Fibroblast of lung (primary cell): ENCODE measurements around the gene SNAP91. TPM values are rescaled to one million over a fixed set of nuclear protein-coding genes. Genes with fewer than 3 reads are reported as not detected.
"Not testable (repeated sequence)": the region's sequence is repeated elsewhere in the genome, so short reads cannot be mapped to it uniquely, and the experiment has no call there.

Experiments used
- DNase-seq, 2 donors: peaks; one replicate each; pipeline versions ENCODE4 v3.0.0 to v3.0.0-alpha.2; 2010; ENCODE audit warnings: low read depth in 2 of 2
- H2AFZ ChIP-seq: 2 replicates; pipeline ENCODE4 v1.5.1; 2012; ENCODE audit warnings: low read length, control low read depth, inconsistent platforms
- H3K27ac ChIP-seq: 2 replicates; pipeline ENCODE4 v1.5.1; 2011; ENCODE audit warnings: low read length, control low read depth; ENCODE audit not compliant: insufficient read depth
- H3K27me3 ChIP-seq: 2 replicates; pipeline ENCODE4 v1.5.1; 2011; ENCODE audit warnings: mild to moderate bottlenecking, low read length; ENCODE audit not compliant: control insufficient read depth, insufficient read depth
- H3K36me3 ChIP-seq: 2 replicates; pipeline ENCODE4 v1.5.1; 2011; ENCODE audit warnings: low read length; ENCODE audit not compliant: control insufficient read depth, insufficient read depth
- H3K4me1 ChIP-seq: 2 replicates; pipeline ENCODE4 v1.5.1; 2011; ENCODE audit warnings: low read length; ENCODE audit not compliant: control insufficient read depth, insufficient read depth; ENCODE audit errors: extremely low read depth
- H3K4me2 ChIP-seq: 2 replicates; pipeline ENCODE4 v1.5.1; 2011; ENCODE audit warnings: low read length, control low read depth; ENCODE audit not compliant: insufficient read depth; ENCODE audit errors: extremely low read depth
- H3K4me3 ChIP-seq, 4 experiments: fragments of 200-600 bp in 1 of 4; sonication (generic) in 1 of 4; replicated peaks in 1 of 4; 2 replicates each; pipeline ENCODE4 v1.5.1; 2011 to 2016; ENCODE audit warnings: low read length in 4 of 4, low read depth in 3 of 4, mild to moderate bottlenecking in 3 of 4, control low read depth in 2 of 4, inconsistent platforms in 1 of 4, mixed read lengths in 1 of 4; ENCODE audit not compliant: insufficient read depth in 1 of 4; ENCODE audit errors: control extremely low read depth in 1 of 4
- H3K79me2 ChIP-seq: 2 replicates; pipeline ENCODE4 v1.5.1; 2012; ENCODE audit warnings: mild to moderate bottlenecking, low read length, inconsistent platforms; ENCODE audit not compliant: control insufficient read depth, insufficient read depth
- H3K9ac ChIP-seq: 2 replicates; pipeline ENCODE4 v1.5.1; 2011; ENCODE audit warnings: mild to moderate bottlenecking, low read length, control low read depth; ENCODE audit not compliant: insufficient read depth
- H3K9me3 ChIP-seq: 2 replicates; pipeline ENCODE4 v1.5.1; 2012; ENCODE audit warnings: low read depth, low read length; ENCODE audit not compliant: control insufficient read depth, insufficient read depth
- H4K20me1 ChIP-seq: 2 replicates; pipeline ENCODE4 v1.5.1; 2011; ENCODE audit warnings: low read length; ENCODE audit not compliant: control insufficient read depth, insufficient read depth; ENCODE audit errors: extremely low read depth
- EZH2 ChIP-seq: IDR thresholded peaks from 2 replicates; pipeline ENCODE4 v1.5.1; 2012; ENCODE audit warnings: low read length, control low read depth, mild to moderate bottlenecking; ENCODE audit errors: missing control alignments
- polyA plus RNA-seq, 2 donors: library from polyadenylated mRNA; depleted of rRNA in 1 of 2; stranded (reverse) in 1 of 2; unstranded in 1 of 2; fragments of >200 nt; gene quantifications; 2 replicates each; pipeline ENCODE4 v1.2.1, GENCODE V29; 2011 to 2012; ENCODE audit warnings: missing spikeins in 1 of 2
- total RNA-seq: library from RNA; depleted of rRNA; stranded (reverse); fragments of >200 nt; gene quantifications from 2 replicates; pipeline ENCODE4 v1.2.1, GENCODE V29; 2014
- TF ChIP-seq, protein P1 (sequence below), 2 donors: IDR thresholded peaks in 1 of 2; conservative IDR thresholded peaks in 1 of 2; 1 replicate in 1 of 2; 2 replicates in 1 of 2; pipeline ENCODE4 v1.5.1; 2011 to 2012; ENCODE audit warnings: low read length in 2 of 2, control low read depth in 1 of 2, inconsistent platforms in 1 of 2, low read depth in 1 of 2, mild to moderate bottlenecking in 1 of 2

SNAP91 gene
- total and polyA plus RNA-seq, 2 donors (not counting 1 experiment from before 2014, with no cell fraction given), result 0.02 to 0.17 TPM

DNA sequence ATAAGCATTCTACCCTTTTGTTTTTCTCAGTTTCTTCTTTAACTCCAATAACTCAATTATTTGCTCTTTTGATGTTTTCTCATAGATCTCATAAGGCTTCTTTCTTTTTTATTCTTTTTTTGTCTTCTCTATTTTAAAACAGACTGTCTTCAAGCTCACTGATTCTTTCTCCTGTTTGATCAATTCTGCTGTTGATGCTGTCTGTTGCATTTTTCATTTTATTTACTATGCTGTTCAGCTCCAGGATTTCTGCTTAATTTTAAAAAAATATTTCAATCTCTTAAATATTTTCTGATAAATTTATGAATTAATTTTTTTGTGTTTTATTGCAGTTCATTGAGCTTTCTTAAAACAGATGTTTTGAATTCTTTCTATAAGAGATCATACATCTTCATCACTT is 48.1 kb upstream of the SNAP91 start:
- H3K27ac ChIP-seq, result no peak overlapping the region
- no peaks in the 10 kb centered on the region for H3K27me3 ChIP-seq
- no peak overlapping the region for H3K4me2 ChIP-seq
- no peaks in the 10 kb centered on the region for H3K36me3 ChIP-seq
- no peaks in the 10 kb centered on the region for H3K4me1 ChIP-seq
- H3K79me2 ChIP-seq, result no peaks in the 10 kb centered on the region
- DNase-seq, result no peak
- no peaks in the 10 kb centered on the region for H4K20me1 ChIP-seq
- no peaks in the 10 kb centered on the region for H3K9me3 ChIP-seq
- no peak overlapping the region for H2AFZ ChIP-seq
- no peak overlapping the region for H3K4me3 ChIP-seq
- H3K9ac ChIP-seq, result no peak overlapping the region
- TF ChIP-seq EZH2, result no peak
- TF ChIP-seq, protein P1, sequence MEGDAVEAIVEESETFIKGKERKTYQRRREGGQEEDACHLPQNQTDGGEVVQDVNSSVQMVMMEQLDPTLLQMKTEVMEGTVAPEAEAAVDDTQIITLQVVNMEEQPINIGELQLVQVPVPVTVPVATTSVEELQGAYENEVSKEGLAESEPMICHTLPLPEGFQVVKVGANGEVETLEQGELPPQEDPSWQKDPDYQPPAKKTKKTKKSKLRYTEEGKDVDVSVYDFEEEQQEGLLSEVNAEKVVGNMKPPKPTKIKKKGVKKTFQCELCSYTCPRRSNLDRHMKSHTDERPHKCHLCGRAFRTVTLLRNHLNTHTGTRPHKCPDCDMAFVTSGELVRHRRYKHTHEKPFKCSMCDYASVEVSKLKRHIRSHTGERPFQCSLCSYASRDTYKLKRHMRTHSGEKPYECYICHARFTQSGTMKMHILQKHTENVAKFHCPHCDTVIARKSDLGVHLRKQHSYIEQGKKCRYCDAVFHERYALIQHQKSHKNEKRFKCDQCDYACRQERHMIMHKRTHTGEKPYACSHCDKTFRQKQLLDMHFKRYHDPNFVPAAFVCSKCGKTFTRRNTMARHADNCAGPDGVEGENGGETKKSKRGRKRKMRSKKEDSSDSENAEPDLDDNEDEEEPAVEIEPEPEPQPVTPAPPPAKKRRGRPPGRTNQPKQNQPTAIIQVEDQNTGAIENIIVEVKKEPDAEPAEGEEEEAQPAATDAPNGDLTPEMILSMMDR (conservative IDR thresholded peaks at IDR 0.05 in 1 of 2, IDR thresholded peaks at IDR 0.05 in 1 of 2; ENCODE audit: low read depth in 1 of 2, low read length in 2 of 2), result no peak

GRCh38 chr6:83756565-83756964 is 47.7 kb upstream of the SNAP91 start:
- Histone ChIP-seq H3K4me3 (no peak overlapping the region), H3K36me3 (no peaks in the 10 kb centered on the region), H2AFZ (no peak overlapping the region), H3K9ac (no peak overlapping the region), H3K4me2 (no peak overlapping the region), H3K27me3 (no peaks in the 10 kb centered on the region), H3K79me2 (no peaks in the 10 kb centered on the region), H3K9me3 (no peaks in the 10 kb centered on the region), H3K27ac (no peak overlapping the region), H4K20me1 (no peaks in the 10 kb centered on the region), H3K4me1 (no peaks in the 10 kb centered on the region)
- no peak for DNase-seq
- TF ChIP-seq, protein P1 (conservative IDR thresholded peaks at IDR 0.05 in 1 of 2, IDR thresholded peaks at IDR 0.05 in 1 of 2; ENCODE audit: low read depth in 1 of 2, low read length in 2 of 2), result no peak
- TF ChIP-seq EZH2, result no peak

DNA sequence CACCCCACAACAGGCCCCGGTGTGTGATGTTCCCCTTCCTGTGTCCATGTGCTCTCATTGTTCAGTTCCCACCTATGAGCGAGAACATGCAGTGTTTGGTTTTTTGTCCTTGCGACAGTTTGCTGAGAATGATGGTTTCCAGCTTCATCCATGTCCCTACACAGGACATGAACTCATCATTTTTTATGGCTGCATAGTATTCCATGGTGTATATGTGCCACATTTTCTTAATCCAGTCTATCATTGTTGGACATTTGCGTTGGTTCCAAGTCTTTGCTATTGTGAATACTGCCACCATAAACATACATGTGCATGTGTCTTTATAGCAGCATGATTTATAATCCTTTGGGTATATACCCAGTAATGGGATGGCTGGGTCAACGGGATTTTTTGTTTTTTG is 43.5 kb upstream of the SNAP91 start:
- H3K9ac ChIP-seq, H3K4me2 ChIP-seq, H3K27me3 ChIP-seq, H4K20me1 ChIP-seq, H2AFZ ChIP-seq, DNase-seq, H3K36me3 ChIP-seq, H3K27ac ChIP-seq, H3K4me3 ChIP-seq, H3K79me2 ChIP-seq, H3K9me3 ChIP-seq, H3K4me1 ChIP-seq: not testable (repeated sequence)
